Keratinocyte (primary cell): ENCODE measurements around the gene CNTNAP2. TPM values are rescaled to one million over a fixed set of nuclear protein-coding genes. Genes with fewer than 3 reads are reported as not detected.

Experiments
- DNase-seq: peaks from one replicate; pipeline ENCODE4 v3.0.0-alpha.2; 2011; ENCODE audit warnings: low read depth, missing footprints, low spot score
- FAIRE-seq: peaks from 2 replicates; lab custom pipeline; 2011; peaks lifted over from hg19 to GRCh38; lab: Jason Lieb, UNC
- H2AFZ ChIP-seq: 2 replicates; pipeline ENCODE4 v1.6.0; 2012; ENCODE audit warnings: low read length, control low read depth, inconsistent platforms; ENCODE audit not compliant: control insufficient read depth
- H3K27ac ChIP-seq: 2 replicates; pipeline ENCODE4 v1.5.1; 2011; ENCODE audit warnings: low read length; ENCODE audit not compliant: control insufficient read depth, insufficient read depth
- H3K27me3 ChIP-seq: 3 replicates; pipeline ENCODE4 v1.6.0; 2011; ENCODE audit warnings: low read length; ENCODE audit not compliant: control insufficient read depth, insufficient read depth; ENCODE audit errors: extremely low read depth
- H3K36me3 ChIP-seq, 2 experiments: 2 replicates in 1 of 2; 3 replicates in 1 of 2; pipeline ENCODE4 v1.5.1; 2011; ENCODE audit warnings: low read length in 2 of 2, mild to moderate bottlenecking in 1 of 2; ENCODE audit not compliant: control insufficient read depth in 2 of 2, insufficient read depth in 2 of 2; ENCODE audit errors: extremely low read depth in 1 of 2
- H3K4me1 ChIP-seq: 3 replicates; pipeline ENCODE4 v1.5.1; 2011; ENCODE audit warnings: low read length; ENCODE audit not compliant: control insufficient read depth, insufficient read depth; ENCODE audit errors: extremely low read depth
- H3K4me2 ChIP-seq: 3 replicates; pipeline ENCODE4 v1.6.0; 2011; ENCODE audit warnings: low read depth, low read length; ENCODE audit not compliant: control insufficient read depth, insufficient read depth; ENCODE audit errors: extremely low read depth
- H3K4me3 ChIP-seq, 3 experiments: fragments of 200-600 bp in 1 of 3; sonication (generic) in 1 of 3; 2 replicates in 2 of 3; 3 replicates in 1 of 3; pipeline ENCODE4 v1.5.1; 2011 to 2016; ENCODE audit warnings: low read length in 3 of 3, mild to moderate bottlenecking in 3 of 3, control low read depth in 2 of 3, inconsistent platforms in 1 of 3, low read depth in 1 of 3, mixed read lengths in 1 of 3, mixed run types in 1 of 3, moderate library complexity in 1 of 3; ENCODE audit not compliant: control insufficient read depth in 2 of 3, insufficient read depth in 2 of 3; ENCODE audit errors: extremely low read depth in 1 of 3
- H3K79me2 ChIP-seq: 2 replicates; pipeline ENCODE4 v1.6.0; 2012; ENCODE audit warnings: low read length; ENCODE audit not compliant: control insufficient read depth, insufficient read depth
- H3K9ac ChIP-seq: 3 replicates; pipeline ENCODE4 v1.6.0; 2011; ENCODE audit warnings: low read length; ENCODE audit not compliant: control insufficient read depth, insufficient read depth; ENCODE audit errors: extremely low read depth
- H3K9me1 ChIP-seq: 3 replicates; pipeline ENCODE4 v1.6.0; 2011; ENCODE audit warnings: low read length; ENCODE audit not compliant: control insufficient read depth, insufficient read depth; ENCODE audit errors: extremely low read depth
- H3K9me3 ChIP-seq: 2 replicates; pipeline ENCODE4 v1.5.1; 2012; ENCODE audit warnings: low read depth, low read length; ENCODE audit not compliant: control insufficient read depth
- H4K20me1 ChIP-seq: 3 replicates; pipeline ENCODE4 v1.6.0; 2011; ENCODE audit warnings: low read length; ENCODE audit not compliant: control insufficient read depth, insufficient read depth; ENCODE audit errors: extremely low read depth
- CTCF ChIP-seq, 3 experiments: IDR thresholded peaks in 1 of 3; conservative IDR thresholded peaks in 1 of 3; optimal IDR thresholded peaks in 1 of 3; 2 replicates in 2 of 3; 3 replicates in 1 of 3; pipeline versions ENCODE3 to v1.5.1; 2011; ENCODE audit warnings: low read length in 3 of 3, mild to moderate bottlenecking in 3 of 3, moderate library complexity in 2 of 3, control low read depth in 1 of 3, inconsistent platforms in 1 of 3; ENCODE audit not compliant: insufficient read depth in 2 of 3; ENCODE audit errors: extremely low read depth in 1 of 3
- EZH2 ChIP-seq: IDR thresholded peaks from one replicate; pipeline ENCODE4 v1.6.1; 2012; ENCODE audit warnings: inconsistent platforms, mild to moderate bottlenecking, low read length, moderate library complexity
- dilution Hi-C: fragments of 300-500 bp; cut with MboI; formaldehyde crosslinking; loops from one replicate; pipeline ENCODE4 v1.7.0; 2020; ENCODE audit warnings: low sequenced_read_pairs; ENCODE audit not compliant: extremely low pct_ligation_motif_present
- polyA plus RNA-seq, 5 experiments: library from polyadenylated mRNA; depleted of rRNA in 3 of 5; stranded (reverse) in 3 of 5; stranded (forward) in 1 of 5; unstranded in 1 of 5; fragments of >200 nt; gene quantifications; 1 replicate in 1 of 5; 2 replicates in 3 of 5; 3 replicates in 1 of 5; pipeline versions ENCODE4 v1.2.1 to v1.2.3, GENCODE V29; 2011 to 2012; ENCODE audit warnings: missing spikeins in 2 of 5, low read depth in 1 of 5, low replicate concordance in 1 of 5

CNTNAP2 gene
- polyA plus RNA-seq, 1 donor (not counting 4 experiments of a cell fraction or from before 2014, with no cell fraction given) = 1.4 TPM

DNA sequence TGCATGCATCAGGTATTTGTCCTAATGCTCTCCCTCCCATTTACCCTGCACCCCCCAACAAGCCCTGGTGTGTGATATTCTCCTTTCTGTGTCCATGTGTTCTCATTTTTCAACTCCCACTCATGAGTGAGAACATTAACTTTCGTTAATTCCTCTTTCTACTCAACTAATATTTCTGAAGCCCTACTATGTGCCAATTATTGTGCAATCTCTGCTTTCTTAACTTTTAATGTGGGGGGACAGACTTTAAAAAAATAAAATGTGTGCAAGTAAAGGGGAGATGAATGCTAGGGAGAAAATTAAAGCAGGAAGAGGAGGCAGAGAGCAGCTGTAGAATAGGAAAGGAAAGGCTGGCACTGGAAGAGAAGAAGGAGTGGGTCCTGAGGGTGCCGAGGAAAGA is 1520.0 kb downstream of the CNTNAP2 start:
- no peak for TF ChIP-seq EZH2
- TF ChIP-seq CTCF (optimal IDR thresholded peaks at IDR 0.05 in 1 of 3, IDR thresholded peaks at IDR 0.05 in 1 of 3, conservative IDR thresholded peaks at IDR 0.05 in 1 of 3; ENCODE audit: extremely low read depth in 1 of 3, insufficient read depth in 2 of 3, low read length in 3 of 3) = no peak
- Histone ChIP-seq H3K9me1 (no peaks in the 10 kb centered on the region), H2AFZ (no peak overlapping the region), H3K4me1 (no peaks in the 10 kb centered on the region), H3K4me3 (no peak overlapping the region), H3K27me3 (no peaks in the 10 kb centered on the region), H3K79me2 (no peaks in the 10 kb centered on the region), H3K36me3 (no peaks in the 10 kb centered on the region), H4K20me1 (no peaks in the 10 kb centered on the region), H3K27ac (no peak overlapping the region), H3K4me2 (no peak overlapping the region), H3K9ac (no peak overlapping the region), H3K9me3 (no peaks in the 10 kb centered on the region)
- DNase-seq (no peak), FAIRE-seq (no peak)
- dilution Hi-C loops = no loop called here

DNA sequence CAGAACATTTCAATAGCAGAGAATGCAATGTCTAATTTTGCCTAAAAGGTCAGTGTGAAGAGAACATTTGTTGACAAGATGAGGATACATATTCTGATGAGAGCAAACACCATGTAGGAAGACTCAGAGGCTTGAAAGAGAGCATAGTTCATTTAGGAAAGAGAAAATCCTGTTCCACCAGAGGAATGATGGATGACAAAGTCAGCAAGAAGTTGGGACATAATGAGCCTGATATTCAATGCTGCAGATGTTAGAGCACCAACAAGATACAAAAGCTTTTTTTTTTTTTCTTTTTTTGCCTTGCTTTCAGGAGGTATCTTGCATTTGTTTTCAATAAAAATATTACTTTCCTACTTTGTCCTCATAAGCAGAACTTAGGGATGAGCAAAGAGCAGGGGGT is 1522.0 kb downstream of the CNTNAP2 start:
- TF ChIP-seq CTCF (optimal IDR thresholded peaks at IDR 0.05 in 1 of 3, IDR thresholded peaks at IDR 0.05 in 1 of 3, conservative IDR thresholded peaks at IDR 0.05 in 1 of 3; ENCODE audit: extremely low read depth in 1 of 3, insufficient read depth in 2 of 3, low read length in 3 of 3) (no peak), EZH2 (no peak)
- no peak overlapping the region for H3K9ac ChIP-seq
- H3K27ac ChIP-seq = no peak overlapping the region
- H3K4me2 ChIP-seq = no peak overlapping the region
- dilution Hi-C loops = no loop called here
- no peaks in the 10 kb centered on the region for H3K9me1 ChIP-seq
- FAIRE-seq (no peak), DNase-seq (no peak)
- H3K36me3 ChIP-seq = no peaks in the 10 kb centered on the region
- H2AFZ ChIP-seq = no peak overlapping the region
- no peaks in the 10 kb centered on the region for H3K9me3 ChIP-seq
- no peaks in the 10 kb centered on the region for H3K79me2 ChIP-seq
- H4K20me1 ChIP-seq = no peaks in the 10 kb centered on the region
- no peaks in the 10 kb centered on the region for H3K27me3 ChIP-seq
- H3K4me3 ChIP-seq = no peak overlapping the region
- H3K4me1 ChIP-seq = no peaks in the 10 kb centered on the region
